ACC112 (cell line): ENCODE data around the gene HS3ST4.
"Not testable (repeated sequence)": the region's sequence is repeated elsewhere in the genome, so short reads cannot be mapped to it uniquely, and the experiment has no call there.

Source experiments
- H2AFZ ChIP-seq: fragments of 200-600 bp; sonication (generic); one replicate; pipeline ENCODE4 v1.6.0; 2017; ENCODE audit warnings: antibody characterized with exemption, low read length; ENCODE audit not compliant: unreplicated experiment
- H3K27ac ChIP-seq: fragments of 200-600 bp; sonication (generic); 2 replicates; pipeline ENCODE4 v1.5.1; 2014; ENCODE audit warnings: low read depth, mild to moderate bottlenecking, antibody characterized with exemption, low read length, moderate library complexity
- H3K27me3 ChIP-seq: fragments of 200-600 bp; sonication (generic); 2 replicates; pipeline ENCODE4 v1.6.1; 2014; ENCODE audit warnings: mild to moderate bottlenecking, antibody characterized with exemption, low read length, moderate library complexity, mixed read lengths; ENCODE audit not compliant: insufficient read depth
- H3K36me3 ChIP-seq: fragments of 200-600 bp; sonication (generic); 2 replicates; pipeline ENCODE4 v1.6.1; 2016; ENCODE audit warnings: mild to moderate bottlenecking, antibody characterized with exemption, low read length, moderate library complexity, mixed read lengths; ENCODE audit not compliant: insufficient read depth
- H3K4me1 ChIP-seq: fragments of 200-600 bp; sonication (generic); one replicate; pipeline ENCODE4 v1.6.1; 2016; ENCODE audit warnings: low read length, mixed read lengths; ENCODE audit not compliant: insufficient read depth, unreplicated experiment, control insufficient read depth
- H3K4me3 ChIP-seq: fragments of 200-600 bp; sonication (generic); 2 replicates; pipeline ENCODE4 v1.5.1; 2014; ENCODE audit warnings: mild to moderate bottlenecking, low read depth, low read length
- H3K79me2 ChIP-seq: fragments of 200-600 bp; sonication (generic); one replicate; pipeline ENCODE4 v1.6.0; 2016; ENCODE audit warnings: low read length; ENCODE audit not compliant: control insufficient read depth, unreplicated experiment, insufficient read depth

HS3ST4 gene

GRCh38 chr16:26098206-26098605 is 406.4 kb downstream of the HS3ST4 start:
- H2AFZ ChIP-seq, H3K79me2 ChIP-seq, H3K4me1 ChIP-seq, H3K4me3 ChIP-seq, H3K27me3 ChIP-seq, H3K36me3 ChIP-seq, H3K27ac ChIP-seq: not testable (repeated sequence)

GRCh38 chr16:26102369-26102768 is 410.6 kb downstream of the HS3ST4 start:
- Histone ChIP-seq H2AFZ (no peak overlapping the region), H3K36me3 (no peaks in the 10 kb centered on the region), H3K27ac (no peak overlapping the region), H3K27me3 (no peaks in the 10 kb centered on the region), H3K79me2 (no peaks in the 10 kb centered on the region), H3K4me3 (no peak overlapping the region), H3K4me1 (no peaks in the 10 kb centered on the region)

DNA sequence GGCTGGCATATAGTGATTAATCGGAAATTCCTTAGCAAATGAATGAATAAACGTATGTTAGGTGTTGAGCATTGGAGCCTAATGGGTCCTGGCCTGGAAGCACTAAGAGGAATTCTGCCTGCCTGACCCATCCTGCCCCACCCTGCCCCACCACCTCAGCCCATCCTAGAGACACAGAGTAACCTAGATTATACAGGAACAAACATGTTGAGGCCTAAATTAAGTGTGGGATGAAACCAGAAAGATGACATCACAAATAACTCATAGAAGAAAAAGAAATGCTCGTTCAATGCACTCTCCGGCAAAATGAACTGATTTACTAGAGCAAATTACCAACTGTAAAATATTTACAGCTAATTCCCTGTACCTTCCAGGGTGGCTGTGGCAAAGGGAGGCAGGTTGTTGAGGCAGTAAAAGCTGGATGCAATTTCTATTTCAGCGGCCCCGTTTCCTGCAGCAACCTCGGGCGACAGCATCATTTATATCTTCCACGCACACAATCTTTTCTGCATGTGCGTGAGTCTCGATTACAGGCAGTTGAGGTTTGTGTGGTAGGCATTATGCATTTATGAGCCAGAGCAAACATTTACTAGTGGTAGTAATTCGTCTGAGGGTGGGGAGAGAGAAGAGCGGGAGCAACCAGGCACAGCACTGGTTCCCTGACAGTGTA is 417.2 kb downstream of the HS3ST4 start:
- Histone ChIP-seq H3K4me3 (no peak overlapping the region), H3K79me2 (no peaks in the 10 kb centered on the region), H3K27me3 (no peaks in the 10 kb centered on the region), H2AFZ (no peak overlapping the region), H3K4me1 (no peaks in the 10 kb centered on the region), H3K36me3 (no peaks in the 10 kb centered on the region), H3K27ac (no peak overlapping the region)

DNA sequence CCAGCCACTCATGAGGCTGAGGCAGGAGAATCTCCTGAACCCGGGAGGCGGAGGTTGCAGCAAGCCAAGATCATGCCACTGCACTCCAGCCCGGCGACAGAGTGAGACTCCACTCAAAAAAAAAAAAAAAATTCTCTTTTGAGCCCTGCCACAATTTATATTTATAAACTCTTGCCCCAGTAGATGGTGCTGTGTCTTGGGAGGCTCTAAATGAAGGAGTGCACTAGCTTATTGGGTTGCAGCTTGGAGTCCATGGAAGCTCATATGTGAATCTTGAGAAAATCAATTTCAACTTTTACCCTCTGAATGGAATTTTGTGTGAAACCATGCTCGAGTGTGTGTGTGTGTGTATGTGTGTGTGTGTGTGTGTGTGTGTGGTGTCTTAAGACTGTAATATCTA is 420.1 kb downstream of the HS3ST4 start:
- Histone ChIP-seq H2AFZ (no peak overlapping the region), H3K4me1 (no peaks in the 10 kb centered on the region), H3K27ac (no peak overlapping the region), H3K4me3 (no peak overlapping the region), H3K27me3 (no peaks in the 10 kb centered on the region), H3K36me3 (no peaks in the 10 kb centered on the region), H3K79me2 (no peaks in the 10 kb centered on the region)

DNA sequence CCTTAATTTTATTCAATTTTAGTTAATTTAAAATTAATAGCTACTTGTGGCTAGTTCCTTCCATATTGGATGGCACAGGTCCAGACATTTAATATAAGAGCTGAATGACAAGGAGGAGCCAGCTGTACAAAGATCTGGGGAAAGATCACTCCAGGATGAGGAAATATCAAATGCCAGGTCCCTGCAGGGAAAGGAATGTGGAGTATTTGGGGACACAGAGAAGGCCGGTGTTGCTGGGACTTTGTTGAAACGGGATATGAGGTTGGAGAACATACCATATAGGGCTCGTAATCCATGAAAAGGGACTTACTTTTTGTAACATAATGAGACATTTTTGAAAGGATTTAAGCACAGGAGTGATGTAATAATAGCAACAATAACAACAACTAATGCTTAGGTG is 426.8 kb downstream of the HS3ST4 start:
- no peaks in the 10 kb centered on the region for H3K36me3 ChIP-seq
- H3K79me2 ChIP-seq: no peaks in the 10 kb centered on the region
- H3K27ac ChIP-seq: no peak overlapping the region
- H3K4me1 ChIP-seq: no peaks in the 10 kb centered on the region
- H3K4me3 ChIP-seq: no peak overlapping the region
- no peak overlapping the region for H2AFZ ChIP-seq
- H3K27me3 ChIP-seq: no peaks in the 10 kb centered on the region

GRCh38 chr16:26120729-26121128 is 429.0 kb downstream of the HS3ST4 start:
- Histone ChIP-seq H3K79me2 (no peaks in the 10 kb centered on the region), H2AFZ (no peak overlapping the region), H3K27ac (no peak overlapping the region), H3K27me3 (no peaks in the 10 kb centered on the region), H3K36me3 (no peaks in the 10 kb centered on the region), H3K4me3 (no peak overlapping the region), H3K4me1 (no peaks in the 10 kb centered on the region)

- H3K79me2 ChIP-seq: no peaks in the 10 kb centered on the region
- no peak overlapping the region for H2AFZ ChIP-seq
These were observed 436.5 kb downstream of the HS3ST4 start for GRCh38 chr16:26128296-26128695.

GRCh38 chr16:26129997-26130396 is 438.2 kb downstream of the HS3ST4 start:
- Histone ChIP-seq H2AFZ (no peak overlapping the region), H3K27ac (no peak overlapping the region), H3K4me1 (no peaks in the 10 kb centered on the region), H3K4me3 (no peak overlapping the region), H3K79me2 (no peaks in the 10 kb centered on the region), H3K27me3 (no peaks in the 10 kb centered on the region), H3K36me3 (no peaks in the 10 kb centered on the region)

More at GRCh38 chr16:26128296-26128695, 436.5 kb downstream of the HS3ST4 start:
- H3K36me3 ChIP-seq: no peaks in the 10 kb centered on the region
- H3K4me1 ChIP-seq: no peaks in the 10 kb centered on the region
- no peak overlapping the region for H3K27ac ChIP-seq
- H3K27me3 ChIP-seq: no peaks in the 10 kb centered on the region
- H3K4me3 ChIP-seq: no peak overlapping the region

DNA sequence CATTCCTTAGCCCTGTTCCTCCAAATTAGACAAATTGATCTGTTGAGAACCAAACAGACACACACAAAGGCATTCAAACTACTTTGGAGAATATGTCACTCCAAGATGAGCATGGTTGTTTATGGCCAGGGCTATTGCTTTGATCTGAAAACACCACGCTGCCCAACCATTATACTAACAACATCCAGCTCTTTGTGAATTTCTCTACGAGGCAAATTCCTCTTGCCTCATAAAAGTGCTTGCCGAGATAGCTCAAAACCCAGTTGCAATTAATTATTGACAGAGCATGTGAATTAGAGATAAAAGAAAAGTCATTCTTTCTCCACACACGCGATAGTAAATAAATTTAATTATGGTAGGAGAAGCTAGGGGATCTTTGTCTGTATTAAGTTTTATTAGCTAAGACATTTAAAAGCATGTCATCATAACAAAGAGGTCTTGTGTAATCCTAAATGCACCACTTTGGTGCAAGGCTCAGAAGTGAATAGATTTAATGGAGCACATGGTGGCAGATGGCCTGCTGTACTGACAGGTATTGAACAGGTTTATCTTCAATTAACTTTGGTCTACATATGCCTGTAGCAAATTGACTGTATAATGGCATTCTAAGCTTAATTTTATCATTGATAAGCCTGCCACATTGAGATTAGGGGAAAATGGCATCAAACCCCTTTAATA is 441.8 kb downstream of the HS3ST4 start:
- no peak overlapping the region for H3K27ac ChIP-seq

DNA sequence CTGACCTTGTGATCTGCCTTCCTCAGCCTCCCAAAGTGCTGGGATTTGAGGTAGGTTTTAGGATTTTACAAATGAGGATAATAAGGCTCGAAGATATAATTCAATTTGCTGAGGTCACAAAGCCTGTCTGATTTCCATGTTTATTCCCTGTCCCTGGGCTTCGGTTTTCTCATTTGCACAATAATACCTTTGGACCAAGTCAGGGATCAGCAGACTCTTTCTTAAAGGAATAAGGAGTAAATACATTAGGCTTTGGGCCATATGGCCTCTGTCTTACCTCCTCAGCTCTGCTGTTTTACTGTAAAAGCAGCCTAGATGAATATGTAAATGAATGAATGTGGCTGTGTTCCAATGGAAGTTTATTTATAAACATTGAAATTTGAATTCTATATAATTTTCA is 442.8 kb downstream of the HS3ST4 start:
- H3K36me3 ChIP-seq: no peaks in the 10 kb centered on the region
- no peaks in the 10 kb centered on the region for H3K4me1 ChIP-seq
- no peak overlapping the region for H3K4me3 ChIP-seq
- no peaks in the 10 kb centered on the region for H3K79me2 ChIP-seq
- no peaks in the 10 kb centered on the region for H3K27me3 ChIP-seq
- no peak overlapping the region for H2AFZ ChIP-seq
- no peak overlapping the region for H3K27ac ChIP-seq

More for the DNA sequence above, 441.8 kb downstream of the HS3ST4 start:
- no peaks in the 10 kb centered on the region for H3K4me1 ChIP-seq
- no peak overlapping the region for H2AFZ ChIP-seq
- no peaks in the 10 kb centered on the region for H3K79me2 ChIP-seq
- H3K36me3 ChIP-seq: no peaks in the 10 kb centered on the region
- H3K4me3 ChIP-seq: no peak overlapping the region
- no peaks in the 10 kb centered on the region for H3K27me3 ChIP-seq

DNA sequence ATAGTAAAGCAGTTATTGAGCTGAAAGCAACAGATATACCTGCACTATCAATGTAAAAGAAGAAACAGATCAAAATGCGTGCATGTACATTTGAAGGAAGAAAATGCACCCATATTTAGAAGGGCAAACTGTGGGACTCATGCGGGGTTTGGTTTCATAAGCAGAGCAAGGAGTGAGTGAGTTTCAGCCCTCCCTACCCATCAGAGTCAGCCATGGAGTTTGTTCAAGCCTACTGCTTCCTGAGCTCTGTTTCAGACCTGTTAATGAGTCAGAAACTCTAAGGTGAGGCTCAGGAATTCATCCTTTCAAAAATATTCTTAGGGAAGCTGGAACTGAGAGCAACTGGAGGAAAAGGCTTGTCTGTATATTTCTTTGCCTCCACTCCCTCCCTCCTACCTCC is 446.2 kb downstream of the HS3ST4 start:
- H3K27ac ChIP-seq: no peak overlapping the region
- no peaks in the 10 kb centered on the region for H3K36me3 ChIP-seq
- H3K79me2 ChIP-seq: no peaks in the 10 kb centered on the region
- H3K4me1 ChIP-seq: no peaks in the 10 kb centered on the region
- H2AFZ ChIP-seq: no peak overlapping the region
- H3K4me3 ChIP-seq: no peak overlapping the region
- H3K27me3 ChIP-seq: no peaks in the 10 kb centered on the region
